Posterior vena cava (tissue), 2 donors: ENCODE measurements around the gene TREML1. TPM values are rescaled to one million over a fixed set of nuclear protein-coding genes. Genes with fewer than 3 reads are reported as not detected.
A peak's percentile ranks its signal among the peaks of the same experiment; 100 is the strongest.
"Not testable (repeated sequence)": the region's sequence is repeated elsewhere in the genome, so short reads cannot be mapped to it uniquely, and the experiment has no call there.

Source experiments
- DNase-seq: peaks from one replicate; pipeline ENCODE4 v3.0.0-alpha.2; 2020; ENCODE audit warnings: low spot score
- intact Hi-C, 2 donors: fragments of 100-400 bp; cut with DNase I; formaldehyde crosslinking; loops; one replicate each; pipeline versions ENCODE4 v1.14.1 to v1.14.2; 2022 to 2023
- long read RNA-seq, 2 donors: library from polyadenylated mRNA; unstranded; transcript quantifications; one replicate each; pipeline ENCODE4 v2.0.0, GENCODE V29; 2020 to 2021
- total RNA-seq, 2 donors: library from RNA; stranded (reverse); fragmentation: NEBNext Ultra II Directional; extraction: Animal tissue kit (Norgen Biotek cat#: 25700); gene quantifications; one replicate each; pipeline ENCODE4 v1.2.1, GENCODE V29; 2021
- donor health status: DM: yes; HTN: yes; CAD: no.
- donor health status: DM: yes; HTN: yes; CAD: no.

TREML1 gene
- under 1 TPM; 0.56 to 0.57 TPM for total RNA-seq
- long read RNA-seq, donor 1 = 0 reads
- long read RNA-seq, donor 2, partial matches to known transcripts = 0 of 1 reads
- long read RNA-seq, donor 2, other reads (novel, unspliced or antisense) = 0 of 1 reads

GRCh38 chr6:41153992-41154625 is at the start of gene TREML1:
Gene TREML1, minus strand, starts transcription at chr6:41154347. Its CDS starts 59 bp downstream, at chr6:41154288.
- DNase-seq = no peak
- intact Hi-C loops = no loop called here

- no peak for DNase-seq
These were observed 47.6 kb upstream of the TREML1 start for GRCh38 chr6:41201764-41202173.

GRCh38 chr6:41200901-41201763 is 47.0 kb upstream of the TREML1 start, which contains the start of gene TREML2:
Gene TREML2, minus strand, starts transcription at chr6:41201149. Its CDS starts 141 bp downstream, at chr6:41201008.
- intact Hi-C loops = no loop called here
- no peak for DNase-seq

More at GRCh38 chr6:41201764-41202173, 47.6 kb upstream of the TREML1 start:
- intact Hi-C loops = no loop called here

- intact Hi-C loops = no loop called here
These were observed 46.3 kb upstream of the TREML1 start for GRCh38 chr6:41200296-41200900.

GRCh38 chr6:41199552-41200246 is 45.6 kb upstream of the TREML1 start:
- DNase-seq = no peak
- intact Hi-C loops = no loop called here

More at GRCh38 chr6:41200296-41200900, 46.3 kb upstream of the TREML1 start:
- DNase-seq = peak; percentile 86

- intact Hi-C loops = no loop called here
- DNase-seq = no peak
These were observed 43.1 kb upstream of the TREML1 start for GRCh38 chr6:41197234-41197633.

GRCh38 chr6:41194386-41194785 is 40.2 kb upstream of the TREML1 start:
- DNase-seq = no peak
- intact Hi-C loops = loop anchor here in 1 of 2 donors (5.0 kb wide), 1 partner anchor 318 kb away; no protein-coding TSS in a partner anchor

GRCh38 chr6:41193884-41194283 is 39.7 kb upstream of the TREML1 start:
- intact Hi-C loops = loop anchor here in 1 of 2 donors (5.0 kb wide), 1 partner anchor 318 kb away; no protein-coding TSS in a partner anchor

GRCh38 chr6:41193171-41193734 is 39.1 kb upstream of the TREML1 start:
- intact Hi-C loops = loop anchor here in 1 of 2 donors (5.0 kb wide), 1 partner anchor 319 kb away; no protein-coding TSS in a partner anchor
- no peak for DNase-seq

More at GRCh38 chr6:41193884-41194283, 39.7 kb upstream of the TREML1 start:
- DNase-seq = no peak

GRCh38 chr6:41191569-41191968 is 37.4 kb upstream of the TREML1 start:
- intact Hi-C loops = loop anchor here in 1 of 2 donors (5.0 kb wide), 1 partner anchor 321 kb away; no protein-coding TSS in a partner anchor

GRCh38 chr6:41190791-41191190 is 36.6 kb upstream of the TREML1 start:
- intact Hi-C loops = loop anchor here in 1 of 2 donors (5.0 kb wide), 1 partner anchor 322 kb away; no protein-coding TSS in a partner anchor

More at GRCh38 chr6:41191569-41191968, 37.4 kb upstream of the TREML1 start:
- DNase-seq = no peak

GRCh38 chr6:41189967-41190366 is 35.8 kb upstream of the TREML1 start:
- no peak for DNase-seq
- intact Hi-C loops = loop anchor here in 1 of 2 donors (5.0 kb wide), 1 partner anchor 322 kb away; no protein-coding TSS in a partner anchor

More at GRCh38 chr6:41190791-41191190, 36.6 kb upstream of the TREML1 start:
- DNase-seq = no peak

GRCh38 chr6:41189046-41189445 is 34.9 kb upstream of the TREML1 start:
- intact Hi-C loops, DNase-seq: not testable (repeated sequence)

GRCh38 chr6:41187924-41188886 is 34.1 kb upstream of the TREML1 start:
- DNase-seq = no peak

GRCh38 chr6:41186031-41186562 is 31.9 kb upstream of the TREML1 start:
- no peak for DNase-seq
- intact Hi-C loops = no loop called here

More at GRCh38 chr6:41187924-41188886, 34.1 kb upstream of the TREML1 start:
- intact Hi-C loops = no loop called here

- DNase-seq = no peak
- intact Hi-C loops = no loop called here
These were observed 30.6 kb upstream of the TREML1 start for GRCh38 chr6:41184761-41185160.
